ENCODE results near the gene HNRNPR. TPM values are rescaled to one million over a fixed set of nuclear protein-coding genes. Genes with fewer than 3 reads are reported as not detected.
A peak's percentile ranks its signal among the peaks of the same experiment; 100 is the strongest.

Gene HNRNPR
- total and polyA plus RNA-seq, 12 donors, result 36.5 to 190 (median 89.7) TPM

GRCh38 chr1:23369335-23370013 is 25.4 kb upstream of the HNRNPR start, which contains the start of gene ZNF436:
Gene ZNF436 (minus strand): TSS chr1:23369836. CDS start chr1:23368005, 1,831 bp downstream.
- 0 to 1% (median 0%) methylated on average over 8 to 29 of the region's 29 CpGs for WGBS, 4 donors

GRCh38 chr1:23368562-23369334 is 24.7 kb upstream of the HNRNPR start:
- TF ChIP-seq POLR2A (IDR thresholded peaks at IDR 0.05) (peak; percentile 83 to 94), CTCF (IDR thresholded peaks at IDR 0.05) (peak in 2 of 6 experiments; percentile 16)
- Histone ChIP-seq H3K4me3 (peak overlapping the region; percentile 27 to 95 (median 56)), H3K36me3 (replicated peaks in 1 of 2) (peaks cover 0 to 33% of the 10 kb centered on the region in 2 donors), H3K27me3 (no peaks in the 10 kb centered on the region), H3K9me3 (replicated peaks in 1 of 3) (peaks cover 0 to 10% (median 0%) of the 10 kb centered on the region in 3 donors), H3K27ac (peak overlapping the region; percentile 86 to 98 (median 93)), H3K4me1 (replicated peaks in 1 of 2) (peaks cover 29 to 46% of the 10 kb centered on the region in 2 donors)
- 0 to 5% (median 1%) methylated on average over 8 to 61 of the region's 61 CpGs for WGBS, 4 donors
- intact Hi-C loops (cut with DNase I), result no loop called here
- peak; percentile 88 to 94 (median 91) for DNase-seq

More at GRCh38 chr1:23369335-23370013, 25.4 kb upstream of the HNRNPR start, which contains the start of gene ZNF436:
- Histone ChIP-seq H3K27me3 (no peaks in the 10 kb centered on the region), H3K36me3 (replicated peaks in 1 of 2) (peaks cover 0 to 26% of the 10 kb centered on the region in 2 donors), H3K9me3 (replicated peaks in 1 of 3) (peaks cover 0 to 5% (median 0%) of the 10 kb centered on the region in 3 donors), H3K4me1 (replicated peaks in 1 of 2) (peaks cover 29 to 46% of the 10 kb centered on the region in 2 donors), H3K4me3 (peak within 1 kb of the TSS; percentile 27 to 95 (median 56)), H3K27ac (peak within 1 kb of the TSS; percentile 86 to 98 (median 93))
- TF ChIP-seq CTCF (IDR thresholded peaks at IDR 0.05) (no peak), POLR2A (IDR thresholded peaks at IDR 0.05) (peak; percentile 32 to 78)
- DNase-seq, result peak; percentile 88 to 96 (median 94)
- intact Hi-C loops (cut with DNase I), result no loop called here

GRCh38 chr1:23367791-23368561 is 23.9 kb upstream of the HNRNPR start:
- peak overlapping the region; percentile 27 to 95 (median 56) for H3K4me3 ChIP-seq
- peak overlapping the region; percentile 86 to 98 (median 93) for H3K27ac ChIP-seq
- TF ChIP-seq CTCF (IDR thresholded peaks at IDR 0.05), result no peak
- TF ChIP-seq POLR2A (IDR thresholded peaks at IDR 0.05), result peak; percentile 66 to 88
- peaks cover 0 to 39% of the 10 kb centered on the region in 2 donors for H3K36me3 ChIP-seq (replicated peaks in 1 of 2)
- peak; percentile 98 to 100 (median 99) for DNase-seq
- H3K9me3 ChIP-seq (replicated peaks in 1 of 3), result peaks cover 0 to 18% (median 0%) of the 10 kb centered on the region in 3 donors
- H3K4me1 ChIP-seq (replicated peaks in 1 of 2), result peaks cover 29 to 46% of the 10 kb centered on the region in 2 donors
- H3K27me3 ChIP-seq, result no peaks in the 10 kb centered on the region
- 2 to 7% (median 4%) methylated on average over 12 to 41 of the region's 41 CpGs for WGBS, 4 donors
- intact Hi-C loops (cut with DNase I), result no loop called here
